ENCODE measurements around the gene KRTAP10-5.
"Not testable (repeated sequence)": the region's sequence is repeated elsewhere in the genome, so short reads cannot be mapped to it uniquely, and the experiment has no call there.

Gene KRTAP10-5, protein sequence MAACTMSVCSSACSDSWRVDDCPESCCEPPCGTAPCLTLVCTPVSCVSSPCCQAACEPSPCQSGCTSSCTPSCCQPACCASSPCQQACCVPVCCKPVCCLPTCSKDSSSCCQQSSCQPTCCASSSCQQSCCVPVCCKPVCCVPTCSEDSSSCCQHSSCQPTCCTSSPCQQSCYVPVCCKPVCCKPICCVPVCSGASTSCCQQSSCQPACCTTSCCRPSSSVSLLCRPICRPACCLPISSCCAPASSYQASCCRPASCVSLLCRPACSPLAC

DNA sequence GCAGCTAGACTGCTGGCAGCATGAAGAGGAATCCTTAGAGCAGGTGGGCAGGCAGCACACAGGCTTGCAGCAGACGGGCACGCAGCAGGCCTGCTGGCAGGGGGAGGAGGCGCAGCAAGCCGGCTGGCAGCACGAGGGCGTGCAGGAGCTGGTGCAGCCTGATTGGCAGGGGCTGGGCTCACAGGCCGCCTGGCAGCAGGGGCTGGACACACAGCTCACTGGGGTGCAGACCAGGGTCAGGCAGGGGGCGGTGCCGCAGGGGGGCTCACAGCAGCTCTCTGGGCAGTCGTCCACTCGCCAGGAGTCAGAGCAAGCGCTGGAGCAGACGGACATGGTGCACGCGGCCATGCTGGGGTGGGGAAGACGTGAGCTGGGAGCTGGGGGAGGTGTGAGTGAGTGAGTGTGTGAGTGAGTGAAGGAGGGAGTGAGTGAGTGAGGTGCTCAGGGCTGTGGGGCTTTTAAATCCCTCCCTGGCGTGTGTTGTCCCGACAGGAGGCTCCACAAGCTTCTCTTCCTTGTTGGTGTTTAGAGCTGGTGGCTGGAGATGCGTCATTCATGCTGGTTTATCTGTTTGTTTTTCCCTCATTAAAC, at the start of gene KRTAP10-5:
Gene KRTAP10-5 (minus strand): TSS at position 374 of the 591 bp plus-strand sequence. CDS start 26 bp downstream, at position 348.
- DNase-seq = peak; percentile 37

DNA sequence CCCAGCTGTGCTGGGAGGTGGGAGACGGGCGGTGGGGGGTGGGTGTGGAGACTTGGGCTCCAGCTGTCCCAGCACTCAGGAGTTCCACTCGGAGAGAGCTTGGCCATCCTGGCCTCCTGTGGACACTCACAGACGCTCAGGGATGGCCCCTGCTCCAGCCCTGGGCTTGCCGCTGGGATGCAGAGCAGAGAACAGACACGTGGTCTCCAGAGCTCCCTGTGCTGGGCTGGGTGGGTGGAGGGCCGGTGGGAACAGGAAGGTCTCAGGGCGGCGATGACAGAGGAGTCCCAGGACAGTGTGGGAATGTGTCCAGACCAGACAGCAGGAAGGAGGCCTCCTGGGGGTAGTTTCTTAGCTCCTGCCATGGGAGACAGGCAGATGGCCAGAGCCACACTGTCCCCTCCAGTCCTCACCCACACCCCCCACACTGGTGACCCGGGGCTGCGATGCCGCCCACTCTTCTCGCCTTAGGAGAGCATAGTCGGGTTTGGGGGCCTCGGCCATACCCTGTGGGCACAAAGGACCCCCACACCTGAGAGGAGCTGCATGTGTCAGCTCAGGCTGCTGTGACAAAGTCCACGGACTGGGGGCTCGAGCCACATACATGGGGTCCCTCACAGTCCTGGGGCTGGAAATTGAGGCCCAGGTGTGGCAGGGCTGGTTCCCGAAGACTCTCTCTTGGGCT, 48.4 kb upstream of the KRTAP10-5 start:
- no peak for DNase-seq

DNA sequence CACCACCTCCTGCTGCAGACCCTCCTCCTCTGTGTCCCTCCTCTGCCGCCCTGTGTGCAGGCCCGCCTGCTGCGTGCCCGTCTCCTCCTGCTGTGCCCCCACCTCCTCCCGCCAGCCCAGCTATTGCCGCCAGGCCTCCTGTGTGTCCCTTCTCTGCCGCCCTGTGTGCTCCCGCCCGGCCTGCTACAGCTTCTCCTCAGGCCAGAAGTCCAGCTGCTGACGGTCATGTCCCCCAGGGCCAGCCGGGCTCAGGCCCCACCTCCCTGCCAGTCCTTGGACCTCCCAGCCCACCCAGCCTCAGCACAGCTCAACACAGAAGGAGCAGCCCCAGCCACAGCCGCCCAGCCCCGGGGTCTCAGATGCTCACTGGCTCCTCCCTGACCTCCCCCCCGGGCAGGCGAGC, 47.4 kb upstream of the KRTAP10-5 start:
- DNase-seq = not testable (repeated sequence)

DNA sequence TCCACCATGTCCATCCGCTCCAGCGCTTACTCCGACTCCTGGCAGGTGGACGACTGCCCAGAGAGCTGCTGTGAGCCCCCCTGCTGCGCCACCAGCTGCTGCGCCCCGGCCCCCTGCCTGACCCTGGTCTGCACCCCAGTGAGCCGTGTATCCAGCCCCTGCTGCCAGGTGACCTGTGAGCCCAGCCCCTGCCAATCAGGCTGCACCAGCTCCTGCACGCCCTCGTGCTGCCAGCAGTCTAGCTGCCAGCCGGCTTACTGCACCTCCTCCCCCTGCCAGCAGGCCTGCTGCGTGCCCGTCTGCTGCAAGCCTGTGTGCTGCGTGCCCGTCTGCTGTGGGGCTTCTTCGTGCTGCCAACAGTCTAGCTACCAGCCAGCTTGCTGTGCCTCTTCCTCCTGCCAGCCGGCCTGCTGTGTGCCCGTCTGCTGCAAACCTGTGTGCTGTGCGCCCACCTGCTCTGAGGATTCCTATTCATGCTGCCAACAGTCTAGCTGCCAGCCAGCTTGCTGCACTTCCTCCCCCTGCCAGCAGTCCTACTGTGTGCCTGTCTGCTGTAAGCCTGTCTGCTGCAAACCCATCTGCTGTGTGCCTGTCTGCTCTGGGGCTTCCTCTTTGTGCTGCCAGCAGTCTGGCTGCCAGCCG, 46.9 kb upstream of the KRTAP10-5 start:
- DNase-seq = not testable (repeated sequence)

DNA sequence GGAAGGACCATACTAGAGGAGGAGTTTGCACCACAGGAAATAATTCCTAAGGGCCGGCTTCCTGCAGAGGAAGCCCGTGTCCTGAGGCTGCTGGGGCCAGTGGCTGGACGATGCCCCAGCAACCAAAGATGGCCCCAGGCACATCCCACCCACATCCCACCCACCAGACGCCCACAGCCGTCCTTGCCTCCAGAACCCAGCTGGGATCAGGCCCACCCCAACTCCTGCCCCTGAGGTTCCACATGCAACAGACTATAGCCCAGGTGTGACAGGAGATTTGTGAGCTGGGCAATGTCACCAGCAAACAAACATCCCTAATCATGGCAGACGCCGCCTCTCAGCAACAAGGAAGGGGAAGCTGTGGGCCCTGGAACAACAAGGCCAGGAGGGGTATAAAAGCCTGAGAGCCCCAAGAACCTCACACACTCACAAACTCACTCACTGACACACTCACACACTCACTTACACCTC, 46.3 kb upstream of the KRTAP10-5 start, which contains the start of gene KRTAP10-9:
Gene KRTAP10-9 (plus strand): TSS at position 421 of the 471 bp plus-strand sequence. CDS start 79 bp downstream, outside the sequence.
- DNase-seq = no peak

DNA sequence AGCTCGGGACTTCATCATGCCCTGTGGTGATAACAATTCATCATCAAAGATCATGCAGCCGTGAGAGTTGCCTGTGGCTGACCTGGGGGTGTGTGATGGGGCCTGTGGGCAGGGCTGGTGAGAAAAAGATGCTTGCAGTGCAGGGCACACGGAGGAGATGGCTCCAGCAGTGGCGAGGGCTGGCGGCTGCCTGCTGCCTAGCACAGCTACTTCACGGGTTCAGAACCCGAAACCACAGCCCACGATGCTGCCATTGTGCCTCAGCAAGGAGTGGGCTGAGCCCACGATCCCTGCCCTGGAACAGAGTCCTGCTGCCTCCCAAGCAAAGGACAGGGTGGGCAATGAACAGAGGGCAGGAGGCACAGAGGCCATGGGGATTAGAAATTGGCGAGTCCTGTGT, 45.9 kb upstream of the KRTAP10-5 start:
- DNase-seq = no peak

DNA sequence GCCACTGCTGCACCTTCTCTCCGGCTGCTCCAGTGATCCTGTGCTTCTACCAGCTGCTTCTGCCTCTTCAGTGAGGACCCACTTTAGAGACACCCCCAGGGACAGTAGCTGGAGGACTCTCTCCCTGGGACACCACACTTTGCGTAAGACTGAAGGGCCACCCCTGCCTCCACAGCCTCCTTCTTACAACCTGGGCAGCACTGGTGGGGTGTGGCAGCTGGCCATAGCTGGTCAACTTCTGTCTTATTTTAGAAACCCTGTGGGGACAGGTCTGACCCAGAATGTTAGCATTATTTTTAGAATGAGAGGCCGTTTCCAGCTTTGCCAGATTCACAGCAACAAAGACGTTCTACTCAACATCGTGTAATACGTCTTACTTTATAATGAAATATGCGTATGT, 45.4 kb upstream of the KRTAP10-5 start:
- no peak for DNase-seq

DNA sequence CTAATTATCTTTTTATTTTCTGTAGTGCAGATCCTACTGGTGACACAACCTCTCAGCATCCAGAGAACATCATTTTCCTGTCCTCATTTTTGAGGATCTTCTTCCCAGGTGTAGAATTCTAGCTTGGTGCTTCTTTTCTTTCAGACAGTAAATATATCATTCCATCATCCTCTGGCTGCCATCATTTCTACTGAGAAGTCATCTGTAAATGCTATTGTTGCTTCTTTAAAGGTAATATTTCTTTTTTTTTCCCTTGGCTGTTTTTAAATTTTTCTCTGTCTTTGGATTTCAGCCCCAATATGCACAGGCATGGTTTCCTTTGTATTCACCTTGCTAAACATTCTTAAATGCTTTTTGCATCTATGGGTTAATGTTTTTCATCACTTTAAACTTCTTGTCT, 43.2 kb upstream of the KRTAP10-5 start:
- DNase-seq = no peak

DNA sequence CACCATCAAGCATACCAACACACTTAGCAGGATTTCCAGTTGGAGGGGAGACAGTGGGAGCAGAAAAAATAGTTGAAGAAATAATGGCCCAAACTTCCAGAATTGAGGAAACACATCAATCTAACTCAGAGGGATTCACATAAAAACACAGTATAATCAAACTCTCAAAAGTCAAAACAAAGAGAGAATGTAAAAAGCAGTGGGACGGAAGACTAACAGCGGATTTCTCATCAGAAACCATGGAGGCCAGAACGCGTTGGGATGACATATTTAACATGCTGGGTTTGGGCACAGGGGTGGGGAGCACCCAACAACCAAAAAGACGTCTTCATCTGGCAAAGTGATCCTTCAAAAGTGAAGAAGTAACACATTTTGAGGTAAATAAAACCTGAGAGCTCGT, 39.5 kb upstream of the KRTAP10-5 start:
- no peak for DNase-seq

DNA sequence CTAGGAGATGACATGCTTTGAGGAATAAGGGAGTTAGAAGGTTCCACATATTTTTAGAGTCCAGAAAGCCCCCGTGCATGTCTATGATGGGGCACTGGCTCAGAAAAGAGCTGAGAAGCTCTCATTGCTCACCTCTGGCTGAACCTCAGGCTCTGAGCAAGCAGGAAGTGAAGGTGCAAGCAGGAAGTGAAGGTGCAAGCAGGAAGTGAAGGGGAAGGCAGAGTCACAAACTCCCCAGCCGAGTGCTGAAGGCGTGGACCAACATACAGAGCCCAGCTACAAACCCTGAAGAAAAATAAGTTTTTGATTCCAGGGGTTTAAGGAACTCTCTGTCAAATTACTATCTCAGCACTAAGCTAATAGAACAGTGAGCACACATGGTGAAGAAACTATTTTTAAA, 38.5 kb upstream of the KRTAP10-5 start:
- DNase-seq = no peak

DNA sequence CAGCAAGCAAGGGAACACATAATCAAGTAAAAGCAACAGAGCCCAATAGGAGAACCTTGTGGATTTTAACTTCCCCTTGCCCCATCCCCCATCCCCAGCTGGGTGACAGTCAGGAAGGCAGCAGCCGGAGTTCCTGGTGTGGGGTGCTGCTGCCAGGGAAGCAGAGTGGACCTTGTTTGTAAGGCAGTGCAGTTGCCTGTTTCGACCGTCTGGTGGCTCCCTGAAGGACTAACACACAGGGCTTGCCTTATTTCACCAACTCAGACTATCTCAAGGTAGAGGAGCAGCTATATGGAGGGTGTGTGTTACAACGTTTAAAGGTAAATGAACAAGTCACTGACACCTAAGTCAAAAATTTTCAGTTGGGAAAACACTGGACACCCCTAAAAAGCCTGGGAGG, 38.1 kb upstream of the KRTAP10-5 start:
- no peak for DNase-seq

DNA sequence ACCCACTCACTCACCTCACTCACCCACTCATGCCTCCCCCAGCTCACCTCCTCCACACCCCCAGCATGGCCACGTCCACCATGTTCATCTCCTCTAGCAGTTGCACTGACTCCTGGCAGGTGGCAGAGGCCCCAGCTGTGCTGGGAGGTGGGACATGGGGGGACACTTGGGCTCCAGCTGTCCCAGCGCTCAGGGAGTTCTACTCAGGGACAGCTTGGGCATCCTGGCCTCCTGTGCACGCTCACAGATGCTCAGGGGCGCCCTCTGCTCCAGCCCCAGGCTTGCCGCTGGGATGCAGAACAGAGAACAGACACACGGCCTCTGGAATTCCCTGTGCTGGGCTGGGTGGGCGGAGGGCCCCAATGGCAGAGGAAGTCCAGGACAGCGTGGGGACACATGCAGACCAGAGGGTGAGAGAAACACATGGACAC, 36.7 kb upstream of the KRTAP10-5 start:
- DNase-seq = no peak

DNA sequence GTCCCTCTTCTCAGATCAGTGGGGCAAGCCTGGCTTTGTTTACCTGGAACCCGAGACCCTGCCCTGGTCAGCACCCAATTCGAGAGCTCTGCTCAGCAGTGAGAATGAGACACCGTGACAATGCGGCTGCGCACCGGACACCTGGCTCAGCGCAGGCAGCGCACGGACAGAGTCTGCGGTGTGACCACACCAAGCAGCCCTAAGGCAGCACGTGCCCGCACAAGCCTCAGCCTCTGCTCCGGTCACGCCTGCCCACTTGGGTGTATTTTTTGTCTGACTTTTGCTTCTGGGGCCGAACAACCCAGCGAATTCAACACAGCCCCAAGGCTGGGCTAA, 36.2 kb upstream of the KRTAP10-5 start:
- DNase-seq = no peak

DNA sequence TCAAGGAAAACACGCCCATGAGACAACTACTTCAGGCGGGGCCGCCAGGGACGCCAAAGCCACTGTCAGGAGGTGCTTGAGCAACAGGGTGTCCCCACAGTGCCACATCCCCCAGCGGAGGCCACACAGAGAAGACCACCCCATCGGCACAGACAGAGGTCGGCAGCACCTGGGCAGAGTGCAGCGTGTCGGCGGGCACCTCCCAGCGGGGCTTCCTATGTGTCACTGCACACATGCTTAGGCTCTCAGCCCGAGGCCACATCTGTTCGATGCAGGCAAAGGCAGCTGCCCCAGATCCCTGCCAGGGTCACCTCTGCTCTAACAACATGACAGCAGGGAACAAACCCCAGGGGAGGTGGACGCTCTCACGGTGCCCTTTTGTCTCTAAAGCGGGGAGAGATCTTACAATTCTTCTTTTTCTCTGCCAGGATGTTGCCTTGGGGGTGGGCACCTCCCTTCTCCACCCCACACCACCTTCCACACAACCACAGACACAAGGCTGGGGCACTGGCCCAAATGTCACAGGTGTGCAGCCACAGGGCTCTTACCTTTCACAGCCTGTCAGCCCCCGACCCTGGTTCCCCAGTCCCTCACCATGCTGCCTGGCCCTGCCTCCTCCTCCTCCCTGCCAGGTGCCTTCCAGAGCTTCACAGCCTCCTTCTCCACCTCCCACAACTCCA, 35.6 kb upstream of the KRTAP10-5 start:
- DNase-seq = no peak

DNA sequence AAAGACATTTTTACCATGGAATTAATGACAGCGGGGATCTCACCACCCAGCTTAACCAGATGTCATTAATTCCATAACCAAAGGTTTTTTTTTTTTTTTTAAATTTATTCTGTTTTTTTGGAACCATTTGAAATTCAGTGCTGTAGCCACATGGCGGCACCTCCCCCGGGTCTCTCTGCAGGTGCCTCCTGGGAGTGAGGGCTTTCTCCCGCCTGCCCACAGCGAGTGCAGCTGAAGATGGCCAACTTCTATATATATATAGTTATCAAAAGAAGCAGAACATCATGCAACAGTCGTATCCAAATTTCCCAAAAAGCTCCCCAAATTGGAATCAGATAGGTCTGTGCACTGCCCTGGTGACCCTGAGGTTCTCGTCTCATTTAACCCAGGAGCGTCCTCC, 35.1 kb upstream of the KRTAP10-5 start:
- no peak for DNase-seq

DNA sequence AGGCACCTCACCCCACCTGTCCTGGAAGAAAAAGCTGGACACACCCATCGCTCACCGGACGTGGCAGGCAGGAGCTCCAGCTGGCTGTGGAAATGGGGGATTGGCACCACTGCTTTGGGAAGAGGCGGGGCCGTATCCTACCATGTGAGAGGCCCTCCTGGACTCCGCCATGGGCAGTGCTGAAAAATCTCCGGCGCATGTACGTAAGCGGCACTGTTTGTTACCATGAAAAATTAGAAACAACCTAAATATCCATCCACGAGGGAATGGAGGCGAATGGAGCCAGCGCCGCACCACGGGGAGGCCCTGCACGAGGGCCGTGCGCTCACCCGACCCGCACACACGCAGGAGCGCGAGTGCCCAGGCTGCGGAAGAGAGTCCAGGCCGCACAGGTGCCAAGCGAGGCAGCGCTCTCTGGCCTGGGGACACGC, 34.6 kb upstream of the KRTAP10-5 start:
- no peak for DNase-seq

DNA sequence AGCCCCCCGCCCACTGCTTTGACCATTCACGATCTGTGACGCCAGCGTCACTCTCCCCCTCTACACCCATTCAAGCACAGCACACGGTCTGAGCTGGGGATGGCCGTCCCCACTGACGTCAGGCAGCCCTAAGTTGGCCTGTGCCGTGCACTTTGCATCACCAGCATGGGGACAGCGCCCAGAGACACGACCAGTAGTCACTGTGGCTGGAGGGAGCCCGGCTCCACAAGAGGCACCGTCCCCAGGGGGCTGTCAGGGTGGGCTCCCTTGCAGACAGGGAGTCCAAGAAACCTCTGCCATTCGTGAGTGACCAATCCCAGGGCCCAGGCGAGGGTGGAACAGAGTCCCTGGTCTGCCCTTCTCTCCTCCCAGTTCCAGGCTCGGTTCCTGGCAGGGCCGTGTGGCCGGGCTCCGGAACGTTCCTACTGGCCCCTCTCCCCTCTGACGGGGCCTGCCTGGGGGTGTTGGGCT, 33.8 kb upstream of the KRTAP10-5 start:
- no peak for DNase-seq

DNA sequence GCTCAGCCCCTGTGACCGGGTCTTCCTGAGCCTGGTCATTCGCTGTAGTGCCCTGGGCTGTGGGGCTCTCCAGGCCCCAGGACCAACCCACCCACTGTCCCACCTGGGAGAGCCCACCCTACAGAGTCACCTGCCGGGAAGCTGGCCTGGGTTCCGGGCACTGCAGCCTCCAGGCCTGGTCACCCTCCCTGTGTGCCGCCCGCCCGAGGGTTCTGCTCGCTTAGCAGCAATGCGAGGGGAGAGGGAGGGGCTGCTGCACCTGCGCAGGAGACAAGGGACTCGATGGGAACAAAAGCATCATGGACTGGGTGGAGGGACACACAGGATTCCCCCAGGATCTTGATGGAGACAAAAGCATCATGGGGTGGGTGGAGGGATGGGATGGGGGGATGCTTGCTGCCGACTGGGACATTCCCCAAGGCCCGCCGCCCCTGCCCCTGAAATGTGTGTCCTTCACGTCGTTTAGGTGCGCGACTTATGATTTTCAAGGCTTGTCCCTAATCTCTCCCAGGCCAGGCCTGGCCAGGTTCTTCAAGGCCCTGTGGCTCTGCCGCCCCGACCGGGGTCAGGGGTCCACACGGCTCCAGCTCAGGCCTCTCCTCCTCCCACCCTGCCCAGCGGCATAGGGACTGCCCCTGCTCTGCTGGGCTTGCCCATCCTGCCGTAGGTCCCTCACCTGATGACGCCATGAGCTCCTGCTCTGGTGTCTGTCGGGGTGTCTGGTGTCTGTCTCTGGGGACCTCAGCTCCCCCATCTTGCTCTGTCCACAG, 33.2 kb upstream of the KRTAP10-5 start:
- no peak for DNase-seq

DNA sequence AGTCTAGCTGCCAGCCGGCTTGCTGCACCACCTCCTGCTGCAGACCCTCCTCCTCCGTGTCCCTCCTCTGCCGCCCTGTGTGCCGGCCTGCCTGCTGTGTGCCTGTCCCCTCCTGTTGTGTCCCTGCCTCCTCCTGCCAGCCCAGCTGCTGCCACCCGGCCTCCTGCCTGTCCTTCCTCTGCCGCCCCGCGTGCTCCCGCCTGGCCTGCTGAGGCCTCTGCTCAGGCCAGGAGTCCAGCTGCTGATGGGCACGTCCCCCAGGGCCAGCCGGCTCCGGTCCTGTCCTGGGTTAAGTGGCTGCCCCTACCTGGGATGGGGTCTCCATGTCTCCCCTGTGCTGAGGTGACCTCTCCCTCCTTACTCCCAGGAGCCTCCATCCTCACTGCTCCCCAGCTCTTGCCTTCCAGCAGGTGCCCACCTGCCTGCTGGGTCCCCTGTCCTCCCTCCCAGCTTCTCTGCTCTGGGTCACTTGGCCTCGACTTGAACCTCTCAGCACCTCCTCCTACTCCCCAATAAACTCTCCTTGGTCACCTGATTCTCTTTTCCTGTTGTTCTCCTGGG, 32.3 kb upstream of the KRTAP10-5 start:
- no peak for DNase-seq

DNA sequence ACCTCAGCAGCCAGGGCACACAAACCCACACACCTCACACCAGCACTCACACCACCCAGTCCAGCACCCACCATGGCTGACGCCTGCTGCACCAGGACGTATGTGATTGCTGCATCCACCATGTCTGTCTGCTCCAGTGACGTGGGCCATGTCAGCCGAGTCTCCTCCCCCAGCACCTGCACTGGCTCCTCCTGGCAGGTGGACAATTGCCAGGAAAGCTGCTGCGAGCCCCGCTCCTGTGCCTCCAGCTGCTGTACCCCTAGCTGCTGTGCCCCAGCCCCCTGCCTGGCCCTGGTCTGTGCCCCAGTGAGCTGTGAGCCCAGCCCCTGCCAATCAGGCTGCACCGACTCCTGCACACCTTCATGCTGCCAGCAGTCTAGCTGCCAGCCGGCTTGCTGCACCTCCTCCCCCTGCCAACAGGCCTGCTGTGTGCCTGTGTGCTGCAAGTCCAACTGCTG, 31.7 kb upstream of the KRTAP10-5 start, which contains the start of gene KRTAP10-8:
Gene KRTAP10-8 (plus strand): TSS at position 51 of the 458 bp plus-strand sequence. CDS start 22 bp downstream, at position 73.
- no peak for DNase-seq

DNA sequence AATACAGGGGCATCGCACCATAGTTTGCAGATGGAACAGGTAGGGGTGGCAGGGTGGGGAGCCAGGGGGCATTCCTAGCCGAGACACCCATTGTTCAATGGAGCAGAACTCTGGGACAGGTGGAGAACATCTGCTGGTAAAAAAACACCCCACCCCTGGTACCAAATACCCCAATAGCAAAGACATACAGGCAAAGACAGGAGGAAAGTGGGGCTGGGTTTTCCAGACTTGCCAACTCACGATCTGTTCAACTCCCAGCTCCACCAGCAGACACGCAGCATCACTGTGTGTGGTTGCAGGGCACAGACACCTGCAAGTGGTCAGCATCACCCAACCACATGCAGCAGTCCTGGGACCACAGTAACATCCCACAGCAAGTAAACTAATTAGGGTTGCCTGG, 31.1 kb upstream of the KRTAP10-5 start:
- no peak for DNase-seq

All from islet precursor cell (in vitro differentiated cells).